ENCODE data around the gene BAIAP3.

BAIAP3 gene

DNA sequence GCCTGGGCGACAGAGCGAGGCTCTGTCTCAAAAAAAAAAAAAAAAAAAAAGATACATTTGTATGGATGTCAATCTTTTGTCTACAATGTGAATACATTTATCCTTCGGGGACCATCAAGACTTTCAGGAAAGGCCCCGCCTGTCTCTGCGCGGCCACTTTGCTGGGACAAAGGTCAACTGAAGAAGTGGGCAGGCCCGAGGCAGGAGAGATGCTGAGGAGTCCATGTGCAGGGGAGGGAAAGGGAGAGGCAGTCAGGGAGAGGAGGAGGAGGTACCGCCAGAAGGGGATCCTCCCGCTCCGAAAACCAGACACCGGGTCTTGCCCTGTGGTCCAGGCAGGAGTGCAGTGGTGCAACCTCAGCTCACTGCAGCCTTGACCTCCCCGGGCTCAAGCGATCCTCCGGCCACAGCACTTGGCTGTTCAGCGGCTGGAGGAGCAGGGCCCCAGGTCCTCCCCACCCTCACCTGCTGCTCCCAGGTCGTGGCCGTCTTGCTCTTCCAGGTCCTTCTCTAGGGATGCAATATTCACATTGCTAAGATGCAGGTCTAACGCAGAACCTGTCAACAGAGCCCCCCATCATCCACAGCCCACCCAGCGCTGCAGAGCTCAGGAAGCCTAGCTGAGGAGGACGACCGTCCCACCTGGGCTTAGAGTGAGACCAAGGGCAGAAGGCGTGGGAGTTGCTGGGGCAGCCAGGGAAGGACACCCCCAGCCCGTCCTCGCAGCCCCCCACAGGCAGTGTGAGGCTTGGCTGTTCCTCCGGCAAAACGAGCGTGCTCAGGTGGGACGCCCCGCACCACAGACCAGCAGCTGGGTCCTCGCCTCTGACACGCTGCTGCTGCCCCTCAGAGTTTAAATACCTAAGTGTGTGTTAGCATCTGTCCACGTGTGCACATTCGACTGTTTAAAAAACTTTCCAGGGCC is 37.9 kb downstream of the BAIAP3 start:
- DNase-seq (ENCODE audit: low read depth in 3 of 3): no peak

DNA sequence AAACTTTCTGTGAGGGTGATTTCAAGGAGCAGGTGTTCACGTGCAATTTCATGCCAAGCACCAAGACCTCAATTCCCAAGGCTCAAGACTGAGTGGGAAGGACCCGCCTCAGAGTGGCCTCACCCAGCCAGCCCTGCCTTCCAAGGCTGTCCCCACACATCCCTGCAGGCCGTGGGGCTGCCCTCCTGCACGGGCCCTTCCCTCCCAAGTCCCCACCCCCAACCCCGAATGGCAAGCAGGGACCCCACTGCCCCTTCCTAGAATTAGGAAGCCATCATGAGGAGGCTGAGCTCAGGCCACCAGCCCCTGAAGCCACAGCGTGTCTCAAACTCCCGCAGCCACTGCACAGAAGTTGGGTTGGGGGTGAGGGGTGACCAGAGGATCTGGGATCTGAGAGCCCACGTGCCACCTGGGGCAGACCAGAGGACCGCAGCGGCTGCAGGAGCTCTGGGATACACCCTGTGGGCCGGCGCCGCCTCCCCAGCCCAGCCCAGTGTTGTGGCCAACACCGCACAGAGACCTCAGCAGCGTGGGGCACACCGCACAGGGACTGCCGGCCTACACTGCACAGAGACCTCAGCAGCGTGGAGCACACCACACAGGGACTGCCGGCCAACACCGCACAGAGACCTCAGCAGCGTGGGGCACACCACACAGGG is 39.0 kb downstream of the BAIAP3 start:
- DNase-seq (ENCODE audit: low read depth in 3 of 3): no peak

DNA sequence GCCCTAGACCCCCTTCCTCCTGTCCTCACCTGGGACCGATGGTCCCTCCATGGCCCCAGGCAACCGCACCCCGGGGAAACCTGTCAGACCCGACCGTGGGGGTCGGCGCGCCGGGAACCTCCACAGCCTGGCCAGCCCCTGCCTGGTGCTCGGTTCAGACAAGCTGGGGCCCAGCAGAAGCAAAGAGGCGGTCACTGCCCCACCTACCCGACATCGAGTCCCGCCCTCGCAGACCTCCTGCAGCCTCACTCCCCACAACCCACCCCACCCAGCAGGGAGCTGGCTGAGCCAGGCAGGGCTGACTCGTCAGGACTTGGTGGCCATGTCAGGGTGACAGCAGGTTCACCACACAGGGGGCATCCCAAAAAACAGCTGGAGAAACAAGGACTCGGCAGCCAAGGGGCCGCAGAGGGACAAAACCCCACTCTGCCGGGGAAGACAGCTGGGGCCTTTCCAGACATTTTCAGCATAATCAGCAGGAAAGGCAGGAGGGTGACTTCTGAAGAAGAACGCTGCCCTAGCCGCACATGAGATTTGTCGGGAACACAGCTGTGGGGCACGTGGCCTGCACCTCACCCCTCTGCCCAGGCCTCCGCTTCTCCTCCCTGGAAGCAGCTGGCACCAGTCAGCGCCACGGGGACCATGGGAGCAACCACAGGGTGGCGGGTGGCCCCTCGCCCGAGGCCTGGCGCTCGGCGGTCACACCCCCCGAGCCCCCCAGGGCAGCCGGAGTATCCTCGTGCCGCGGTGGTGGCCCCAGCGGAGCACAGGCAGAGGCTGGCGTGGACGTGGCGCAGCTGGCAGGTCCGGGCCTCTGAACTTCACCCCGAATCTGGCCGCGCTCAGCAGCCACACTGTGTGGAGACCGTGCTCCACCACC is 41.2 kb downstream of the BAIAP3 start:
- no peak for DNase-seq (ENCODE audit: low read depth in 3 of 3)

DNA sequence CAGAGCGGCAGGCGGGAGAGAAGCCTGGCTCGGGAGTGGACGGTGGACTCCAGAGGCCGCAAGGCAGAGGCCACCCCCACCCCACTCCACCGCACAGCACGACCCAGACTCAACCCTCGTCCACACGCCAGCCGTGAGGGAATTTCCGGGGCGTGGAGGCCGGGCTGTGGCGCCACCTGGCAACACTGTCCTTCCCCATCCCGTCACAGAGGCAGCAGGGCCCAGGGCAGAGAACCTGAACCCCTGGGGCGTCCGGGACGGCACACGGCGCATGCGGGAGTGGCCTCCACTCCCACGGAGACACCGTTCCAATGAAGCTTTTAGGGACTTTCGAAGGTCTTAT is 41.8 kb downstream of the BAIAP3 start:
- no peak for DNase-seq (ENCODE audit: low read depth in 3 of 3)

DNA sequence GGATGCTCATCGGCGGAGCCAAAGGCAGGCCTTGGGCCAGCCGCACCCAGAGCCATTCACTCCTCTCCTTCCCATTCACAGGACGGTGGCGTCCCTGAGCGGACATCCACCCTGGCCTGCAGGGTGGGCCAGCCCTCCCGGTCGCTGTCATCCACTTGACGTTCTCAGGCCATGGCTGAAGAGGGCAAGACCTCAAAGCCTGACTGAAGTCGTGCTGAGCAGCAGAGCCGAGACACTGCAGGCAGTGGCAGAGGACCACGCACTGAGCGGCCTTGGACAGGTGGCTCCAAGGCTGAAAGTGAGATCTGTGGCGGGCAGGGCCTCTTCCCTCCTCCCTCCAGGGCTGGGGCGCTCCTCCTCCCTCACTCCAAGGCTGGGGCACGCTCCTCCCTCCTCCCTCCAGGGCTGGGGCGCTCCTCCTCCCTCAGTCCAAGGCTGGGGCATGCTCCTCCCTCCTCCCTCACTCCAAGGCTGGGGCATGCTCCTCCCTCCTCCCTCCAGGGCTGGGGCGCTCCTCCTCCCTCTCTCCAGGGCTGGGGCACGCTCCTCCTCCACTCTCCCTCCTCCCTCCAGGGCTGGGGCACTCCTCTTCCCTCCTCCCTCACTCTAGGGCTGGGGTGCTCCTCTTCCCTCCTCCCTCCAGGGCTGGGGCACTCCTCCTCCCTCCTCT is 42.4 kb downstream of the BAIAP3 start:
- no peak for DNase-seq (ENCODE audit: low read depth in 3 of 3)

DNA sequence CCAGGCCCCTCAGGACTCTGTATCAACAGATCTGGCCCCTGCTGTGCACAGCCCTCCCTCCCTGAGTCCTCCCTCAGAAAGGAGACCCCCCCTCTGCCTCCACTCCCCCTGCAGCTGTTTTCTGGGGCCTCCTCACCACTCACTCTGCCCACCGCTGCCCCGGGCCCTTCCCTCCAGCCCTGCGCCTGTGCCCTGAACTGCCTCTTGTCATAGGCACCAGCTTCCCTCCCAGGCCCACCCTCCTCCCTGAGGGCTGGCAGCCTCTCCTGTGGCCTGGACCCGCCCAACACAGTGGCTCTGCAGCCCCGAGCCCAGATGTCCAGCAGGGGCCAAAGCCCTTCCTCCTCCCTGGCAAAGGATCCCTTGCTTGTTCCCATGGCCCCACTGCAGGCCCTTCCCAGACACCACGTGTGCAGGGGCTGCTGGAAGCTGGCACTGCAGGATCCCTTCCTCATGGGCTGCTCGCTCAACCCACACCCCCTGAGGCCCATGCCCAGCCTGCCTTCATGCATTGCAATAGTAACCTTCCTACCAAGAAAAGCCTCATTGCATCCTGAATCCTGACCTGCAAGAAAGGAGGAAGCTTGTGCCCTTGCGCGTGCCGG is 44.1 kb downstream of the BAIAP3 start:
- DNase-seq (ENCODE audit: low read depth in 3 of 3): no peak

DNA sequence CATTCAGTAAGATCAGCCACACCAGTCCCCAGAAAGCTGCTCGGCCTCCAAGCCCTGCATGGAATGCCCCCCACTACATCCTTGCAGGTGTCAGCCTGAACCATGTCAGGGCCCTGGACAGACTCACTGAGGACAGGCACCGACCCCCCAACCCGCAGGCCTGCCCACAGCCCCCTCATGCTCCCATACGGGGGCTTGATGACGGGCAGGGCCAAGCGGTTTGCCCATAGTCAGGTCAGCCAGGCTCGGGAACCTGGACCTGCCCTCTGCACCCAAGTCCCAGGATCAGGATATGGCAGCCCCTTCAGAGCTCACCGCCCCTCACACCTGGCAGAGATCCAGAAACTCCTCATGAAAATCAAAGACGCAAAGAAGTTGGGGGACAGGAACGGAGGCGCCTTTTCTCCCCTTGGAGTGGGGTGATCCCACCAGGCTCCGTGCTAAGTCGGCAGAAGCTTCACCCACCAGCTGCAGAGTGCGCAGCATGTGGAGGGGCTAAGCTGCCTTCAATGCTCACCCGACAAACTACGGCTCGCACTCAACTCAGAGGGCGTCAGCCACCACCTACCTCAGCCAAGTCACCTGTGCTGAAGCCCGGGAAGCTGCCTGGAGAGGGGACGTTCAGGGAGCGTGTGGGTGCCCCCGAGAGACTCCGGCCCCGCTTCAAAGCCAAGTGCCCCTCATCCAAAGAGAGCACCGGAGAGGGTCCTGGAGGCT is 44.8 kb downstream of the BAIAP3 start:
- DNase-seq (ENCODE audit: low read depth in 3 of 3): no peak

DNA sequence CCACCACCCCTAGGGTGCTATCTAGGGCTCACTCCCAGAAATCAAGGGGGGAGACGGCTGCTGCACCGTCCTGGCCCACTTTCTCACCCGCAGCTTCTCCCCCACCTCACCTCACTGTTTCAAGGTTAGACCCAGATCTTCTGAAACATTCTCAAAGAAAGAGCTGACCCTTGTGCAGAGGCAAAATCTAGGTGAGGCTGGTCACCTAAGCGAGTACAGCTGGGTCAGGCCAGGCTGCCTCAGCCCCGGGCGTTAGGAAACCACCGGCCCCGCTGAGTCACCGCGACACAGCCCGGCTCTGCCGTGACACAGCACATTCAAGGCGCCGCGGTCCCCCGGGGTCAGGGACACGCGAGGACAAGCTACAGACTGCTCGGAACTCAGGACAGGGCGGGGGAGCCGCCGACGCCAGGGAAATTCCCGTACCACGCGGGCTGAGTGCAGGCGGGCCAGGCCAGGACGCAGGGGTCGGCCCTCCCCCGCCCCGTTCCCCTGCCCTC is 45.4 kb downstream of the BAIAP3 start:
- DNase-seq (ENCODE audit: low read depth in 3 of 3): peak; percentile 45 to 73 (median 45)

DNA sequence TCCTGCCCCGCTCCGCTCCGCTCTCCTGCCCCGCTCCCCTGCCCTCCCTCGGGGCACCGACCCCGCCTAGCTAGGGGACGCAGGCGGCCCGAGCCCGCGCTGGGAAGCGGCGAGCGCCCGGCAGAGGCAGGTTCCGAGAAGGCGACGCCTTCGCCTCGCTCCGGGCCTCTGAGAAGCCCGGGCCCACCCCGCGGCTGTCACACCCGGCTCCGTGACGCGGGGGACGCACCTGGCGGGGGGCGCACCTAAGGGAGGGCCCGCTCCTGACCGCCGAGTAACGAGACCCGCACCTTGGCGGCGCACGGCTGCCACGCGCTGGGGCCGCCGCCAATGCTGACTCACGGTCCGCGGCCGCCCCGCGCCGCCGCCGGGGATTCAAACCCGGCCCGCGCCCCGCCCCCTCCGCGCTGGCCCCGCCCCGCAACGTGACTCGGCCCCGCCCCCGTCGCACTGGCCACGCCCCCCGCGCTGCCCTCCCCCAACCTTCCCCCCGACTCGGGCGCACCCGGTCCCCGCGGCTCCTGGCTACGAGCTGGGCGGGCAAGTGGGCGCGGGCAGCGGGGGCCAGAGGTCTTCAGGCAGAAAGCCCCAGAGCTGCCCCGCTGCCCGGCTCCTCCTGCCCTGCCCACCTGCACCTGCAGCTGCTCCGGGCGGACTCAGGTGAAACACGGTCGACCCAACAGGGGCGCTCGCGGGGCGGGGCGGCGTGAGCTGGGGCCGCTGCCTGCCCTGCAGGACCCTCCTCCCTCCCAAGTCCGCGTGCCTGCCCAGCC is 46.0 kb downstream of the BAIAP3 start:
- DNase-seq (ENCODE audit: low read depth in 3 of 3): peak; percentile 54 to 70 (median 69)

DNA sequence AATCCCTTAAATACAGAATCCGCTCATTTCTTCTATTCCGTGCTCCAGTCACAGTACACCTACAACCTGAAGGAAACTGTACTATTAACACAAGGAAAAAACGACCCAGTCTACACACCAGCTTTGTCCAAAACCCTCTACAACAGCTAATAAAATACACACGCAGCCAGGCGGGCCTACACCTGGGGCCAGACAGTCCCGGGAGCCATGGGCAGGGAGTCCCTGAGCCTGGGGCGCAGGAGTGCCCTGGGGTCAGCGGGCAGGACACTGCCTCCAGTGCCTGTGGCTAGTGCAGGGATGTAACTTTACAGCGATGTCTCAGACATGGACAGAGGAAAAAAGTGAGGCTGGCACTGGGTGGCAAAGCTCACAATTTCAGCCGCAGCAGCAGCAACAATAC is 46.8 kb downstream of the BAIAP3 start:
- DNase-seq (ENCODE audit: low read depth in 3 of 3): no peak

DNA sequence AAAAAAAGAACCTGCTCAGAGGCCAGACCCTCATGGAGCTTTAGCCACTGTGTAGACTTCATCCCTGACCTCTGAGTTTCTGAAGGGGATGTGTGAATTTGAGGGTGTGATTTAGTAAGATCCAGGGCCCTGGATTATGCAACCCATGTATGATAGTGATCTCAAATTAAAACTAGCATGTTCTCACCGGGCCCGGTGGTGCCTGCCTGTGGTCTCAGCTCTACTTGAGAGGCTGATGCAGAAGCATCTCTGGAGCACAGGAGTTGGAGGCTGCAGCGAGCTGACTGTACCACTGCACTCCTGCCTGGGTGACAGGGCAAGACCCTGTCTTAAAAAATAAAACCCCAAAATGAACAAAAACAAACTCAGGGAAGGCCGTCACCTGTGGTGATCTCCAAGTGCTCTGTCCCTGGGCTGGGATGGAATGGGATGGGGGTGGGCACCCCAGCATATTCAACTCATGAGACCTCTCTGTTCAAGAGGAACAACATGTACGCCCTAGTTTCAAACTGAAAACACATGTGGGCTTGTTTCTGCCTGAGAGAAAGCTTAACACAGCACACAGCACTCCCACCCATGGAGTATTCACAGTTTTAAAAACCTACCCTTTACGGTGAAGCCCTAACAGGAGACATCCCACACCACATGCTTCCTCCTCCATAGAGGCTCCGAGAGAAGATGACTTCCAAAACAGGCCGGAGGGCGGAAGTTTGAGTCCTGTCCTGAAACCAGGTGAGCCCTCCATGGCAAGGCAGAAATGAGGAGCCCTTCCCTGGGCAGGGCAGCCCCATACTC is 48.4 kb downstream of the BAIAP3 start:
- no peak for DNase-seq (ENCODE audit: low read depth in 3 of 3)

DNA sequence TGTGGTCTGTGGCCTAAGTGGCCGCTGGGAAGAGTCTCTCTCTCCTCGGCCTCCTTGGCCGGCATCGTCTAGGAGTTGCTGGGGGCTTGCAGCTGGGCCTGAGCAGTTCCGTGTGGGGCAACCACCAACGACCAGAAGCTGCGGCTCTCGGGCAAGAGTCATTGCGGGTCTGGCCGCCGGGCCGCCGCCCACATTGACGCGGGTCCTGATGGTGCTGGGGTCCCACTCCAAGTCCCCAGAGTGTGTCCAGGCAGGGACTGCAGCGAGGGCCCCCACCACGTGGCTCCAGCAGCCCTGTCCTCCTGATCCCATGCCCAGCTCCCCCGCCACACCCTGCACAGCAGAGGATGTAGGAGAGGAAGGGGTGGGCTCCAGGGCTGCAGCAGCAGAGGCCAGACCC is 50.1 kb downstream of the BAIAP3 start:
- DNase-seq (ENCODE audit: low read depth in 3 of 3): no peak

DNA sequence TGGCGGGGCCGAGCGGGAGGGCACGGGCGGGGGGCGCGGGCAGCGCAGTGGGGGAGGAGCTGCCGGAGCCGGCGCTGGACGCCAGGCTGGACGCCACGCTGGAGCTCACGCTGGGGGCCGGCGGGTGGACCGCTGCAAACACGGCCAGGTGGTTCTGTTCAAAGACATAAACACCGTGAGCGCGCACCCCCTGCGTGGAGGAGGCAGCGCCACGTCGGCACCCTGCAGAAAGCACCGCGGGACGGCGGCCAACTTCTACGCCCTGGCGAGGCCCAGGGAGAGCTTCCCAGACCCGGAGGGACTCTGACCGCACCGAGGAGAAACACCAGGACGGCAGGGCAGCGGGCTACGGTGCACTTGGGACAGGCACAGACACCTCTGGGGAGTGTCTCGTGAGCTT is 51.8 kb downstream of the BAIAP3 start:
- DNase-seq (ENCODE audit: low read depth in 3 of 3): no peak

DNA sequence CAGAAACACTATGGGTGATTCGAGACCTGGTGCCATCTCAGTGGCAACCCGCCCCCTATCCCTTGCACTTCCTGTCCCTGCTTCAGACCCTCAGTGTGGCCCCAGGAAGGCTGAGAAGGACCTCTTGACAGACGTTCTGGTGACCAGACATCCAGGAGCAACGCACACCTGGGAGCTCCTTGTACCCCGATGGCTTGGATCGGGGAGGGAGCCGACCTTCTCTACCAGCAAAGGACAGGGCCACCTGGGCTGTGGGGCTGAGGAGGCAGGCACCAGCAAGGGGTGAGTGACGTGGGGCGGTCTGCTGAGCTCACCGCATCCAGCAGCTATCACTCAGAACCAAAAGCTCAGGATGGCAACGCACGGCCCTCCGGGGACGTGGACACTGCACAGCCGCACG is 53.9 kb downstream of the BAIAP3 start:
- DNase-seq (ENCODE audit: low read depth in 3 of 3): no peak

DNA sequence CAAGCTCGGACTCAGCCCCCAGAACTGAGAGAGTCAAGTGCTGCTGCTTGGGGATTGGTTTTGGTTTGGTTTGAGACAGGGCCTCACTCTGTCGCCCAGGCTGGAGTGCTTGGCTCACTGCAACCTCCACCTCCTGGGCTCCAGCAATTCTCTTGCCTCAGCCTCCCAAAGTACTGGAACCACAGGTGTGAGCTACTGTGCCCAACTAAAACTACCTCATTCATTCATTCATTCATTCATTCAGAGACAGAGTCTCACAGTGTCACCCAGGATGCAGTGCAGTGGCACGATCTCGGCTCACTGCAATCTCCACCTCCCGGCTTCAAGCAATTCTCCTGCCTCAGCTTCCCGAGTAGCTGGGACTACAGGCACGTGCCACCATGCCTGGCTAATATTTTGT is 56.3 kb downstream of the BAIAP3 start:
- no peak for DNase-seq (ENCODE audit: low read depth in 3 of 3)

DNA sequence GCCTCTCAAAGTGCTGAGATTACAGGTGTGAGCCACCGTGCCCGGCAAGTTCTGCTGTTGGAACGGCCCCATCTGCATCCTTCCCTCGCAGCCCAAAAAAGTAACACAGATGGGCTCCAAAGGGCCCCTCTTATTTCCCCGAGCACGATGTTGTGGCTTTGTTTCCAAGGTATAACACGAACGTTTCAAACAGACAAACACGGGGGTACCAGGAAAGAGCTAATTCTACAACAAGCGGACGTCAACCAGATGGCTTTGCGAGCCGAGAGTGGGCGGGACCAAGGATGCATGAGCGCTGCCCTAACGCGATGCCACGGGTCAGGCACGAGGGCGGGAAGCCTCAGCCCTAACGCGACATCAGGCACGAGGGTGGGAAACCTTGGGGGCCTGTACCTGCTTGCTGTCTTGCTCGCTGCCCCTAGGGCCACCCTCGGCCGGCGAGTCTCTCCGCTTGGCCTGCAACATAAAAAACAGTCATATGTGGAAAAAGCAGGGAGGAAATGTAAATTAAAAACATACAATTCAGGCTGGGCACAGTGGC is 56.9 kb downstream of the BAIAP3 start:
- no peak for DNase-seq (ENCODE audit: low read depth in 3 of 3)

DNA sequence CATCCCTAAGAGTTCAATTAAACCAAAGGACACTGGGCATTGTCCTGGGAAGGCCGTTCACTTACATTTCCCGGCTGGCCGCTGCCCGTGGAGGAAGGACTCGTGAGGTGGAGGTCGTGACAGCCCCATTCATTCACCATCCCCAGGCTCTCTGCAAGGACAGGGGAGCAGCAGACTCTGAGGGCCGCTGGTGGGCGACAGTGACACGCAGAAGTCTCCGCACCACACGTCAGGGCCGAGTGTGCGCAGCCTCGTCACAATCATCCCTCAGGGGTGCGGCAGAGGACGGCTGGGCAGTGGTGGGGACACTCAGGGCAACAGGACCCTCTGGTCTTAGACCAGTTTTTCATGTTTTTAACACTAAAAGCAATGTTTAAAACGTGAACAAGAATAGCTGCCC is 59.4 kb downstream of the BAIAP3 start:
- no peak for DNase-seq (ENCODE audit: low read depth in 3 of 3)

DNA sequence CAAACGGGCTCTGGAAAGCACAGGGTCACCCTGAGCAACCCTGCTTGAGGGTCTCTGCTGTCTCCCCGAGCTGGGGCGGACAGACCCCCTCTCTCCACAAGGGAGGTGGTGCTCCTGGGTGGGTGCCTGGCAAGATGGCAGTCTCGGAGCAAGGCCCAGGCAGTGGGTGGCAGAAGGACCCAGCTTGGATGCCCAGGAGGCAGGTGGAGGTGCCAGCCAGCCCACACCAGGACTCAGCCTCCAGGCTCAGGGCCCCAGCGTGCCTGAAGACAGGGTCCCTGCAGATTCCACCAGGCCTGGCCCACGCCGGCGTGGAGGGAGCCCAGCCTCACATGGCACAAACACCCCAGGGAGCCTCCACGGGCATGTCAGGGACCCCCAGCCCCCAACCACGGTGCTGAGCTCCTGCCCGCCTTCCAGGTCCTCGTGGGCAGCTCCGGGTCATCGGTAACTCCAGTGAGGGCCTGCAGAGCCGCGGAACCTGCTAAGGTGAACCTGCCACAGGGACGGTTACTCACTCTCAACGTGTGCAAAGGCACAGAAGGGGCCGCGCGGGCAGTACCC is 60.2 kb downstream of the BAIAP3 start:
- no peak for DNase-seq (ENCODE audit: low read depth in 3 of 3)
